OCI-LY3 (cell line): Measurements from ENCODE around the gene VAV2.

Experiments
- CTCF ChIP-seq: fragments of 200-600, 300-600 bp; sonication (generic); IDR thresholded peaks from 2 replicates; pipeline ENCODE4 v1.5.1; 2014; ENCODE audit warnings: antibody characterized with exemption, low read length, low read depth
- EZH2phosphoT487 ChIP-seq: fragments of 200-600 bp; shearing (Covaris generic); IDR thresholded peaks from 2 replicates; pipeline ENCODE4 v1.6.1; 2018; ENCODE audit warnings: antibody characterized with exemption, mixed run types, low read depth

GRCh38 chr9:133921866-133922265, 70.3 kb downstream of the VAV2 start:
- TF ChIP-seq CTCF = no peak
- TF ChIP-seq EZH2phosphoT487 = no peak
